Hippocampal formation (tissue), 2 donors: ENCODE measurements around the gene EME2.
"Not testable (repeated sequence)": the region's sequence is repeated elsewhere in the genome, so short reads cannot be mapped to it uniquely, and the experiment has no call there.

Experiments
- DNase-seq, 2 donors: peaks; one replicate each; lab custom pipeline; 2025; lab: John Stamatoyannopoulos, UW

Gene EME2

DNA sequence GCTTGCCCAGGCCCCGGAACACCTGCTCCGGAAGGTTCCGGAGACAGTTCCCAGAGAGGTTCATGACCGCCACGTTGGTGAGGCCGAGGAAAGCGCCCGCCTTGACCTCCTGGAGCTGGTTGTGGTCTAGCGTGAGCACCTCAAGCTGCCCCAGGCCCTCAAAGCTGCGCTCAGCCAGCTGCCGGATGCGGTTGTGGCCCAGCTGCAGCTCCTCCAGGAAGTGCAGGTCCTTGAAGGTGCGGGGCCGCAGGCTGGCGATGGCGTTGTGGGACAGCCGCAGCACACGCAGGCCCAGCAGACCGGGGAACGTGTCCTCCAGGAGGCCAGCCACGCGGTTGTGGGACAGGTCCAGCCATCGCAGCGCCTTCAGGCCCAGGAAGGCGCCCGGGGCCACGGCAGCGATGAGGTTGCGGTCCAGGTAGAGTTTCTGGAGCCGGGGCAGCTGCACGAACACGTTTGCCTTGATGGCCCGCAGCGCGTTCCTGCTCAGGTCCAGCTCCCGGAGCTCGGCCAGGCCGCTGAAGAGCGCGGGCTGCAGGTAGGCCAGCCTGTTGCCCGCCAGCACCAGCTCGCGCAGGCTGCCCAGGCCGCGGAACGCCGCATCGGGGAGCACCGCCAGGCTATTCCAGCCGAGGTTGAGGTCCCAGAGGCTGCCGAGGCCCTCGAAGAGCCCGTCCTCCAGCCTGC, 18.8 kb downstream of the EME2 start:
- no peak for DNase-seq

GRCh38 chr16:1791943-1792812, 19.6 kb downstream of the EME2 start:
- no peak for DNase-seq

- no peak for DNase-seq
These were observed 20.4 kb downstream of the EME2 start for GRCh38 chr16:1792836-1793577.

DNA sequence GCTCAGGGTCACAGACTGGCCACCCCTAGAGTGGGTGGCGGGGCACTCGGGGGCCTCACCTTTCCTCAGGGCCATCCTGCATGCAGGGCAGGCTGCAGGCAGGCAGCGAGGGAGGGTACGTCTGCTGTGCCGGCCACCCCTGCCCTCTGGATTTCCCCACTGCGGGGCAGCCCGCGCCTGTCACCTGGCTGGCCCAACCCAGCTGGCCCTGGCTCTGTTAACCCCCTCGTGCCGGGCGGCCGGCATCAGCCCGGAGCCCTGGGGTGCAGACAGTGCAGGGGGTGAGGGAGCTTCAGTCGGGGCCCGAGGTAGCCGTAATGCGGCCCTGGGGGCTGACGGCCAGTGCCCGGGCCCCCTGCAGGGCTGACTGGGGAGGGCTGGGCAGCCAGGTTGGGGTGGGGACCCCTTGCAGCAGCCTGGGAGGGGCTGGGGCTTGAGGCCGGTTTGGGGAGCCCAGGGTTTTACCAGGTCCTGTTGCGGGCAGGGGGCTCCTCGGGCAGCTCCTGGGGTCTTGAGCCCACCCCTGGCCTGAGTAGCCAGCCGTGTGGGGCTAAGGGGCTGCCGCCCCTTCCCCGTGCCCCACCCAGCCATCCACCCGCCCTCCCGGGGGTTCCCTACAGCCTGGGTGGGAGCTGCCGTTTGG, 21.1 kb downstream of the EME2 start, which contains the start of gene IGFALS:
Gene IGFALS (minus strand): TSS at position 128 of the 643 bp plus-strand sequence. CDS start 53 bp downstream, at position 75.
- DNase-seq, result no peak

GRCh38 chr16:1794221-1794871, 21.7 kb downstream of the EME2 start:
- DNase-seq, result no peak

- no peak for DNase-seq
These were observed 22.5 kb downstream of the EME2 start for GRCh38 chr16:1794908-1795666.

- not testable (repeated sequence) for DNase-seq
These were observed 26.7 kb downstream of the EME2 start for GRCh38 chr16:1799263-1799662.

- DNase-seq, result no peak
These were observed 28.1 kb downstream of the EME2 start for GRCh38 chr16:1800701-1801100.

- DNase-seq, result no peak
These were observed 35.0 kb downstream of the EME2 start for GRCh38 chr16:1807626-1808025.

DNA sequence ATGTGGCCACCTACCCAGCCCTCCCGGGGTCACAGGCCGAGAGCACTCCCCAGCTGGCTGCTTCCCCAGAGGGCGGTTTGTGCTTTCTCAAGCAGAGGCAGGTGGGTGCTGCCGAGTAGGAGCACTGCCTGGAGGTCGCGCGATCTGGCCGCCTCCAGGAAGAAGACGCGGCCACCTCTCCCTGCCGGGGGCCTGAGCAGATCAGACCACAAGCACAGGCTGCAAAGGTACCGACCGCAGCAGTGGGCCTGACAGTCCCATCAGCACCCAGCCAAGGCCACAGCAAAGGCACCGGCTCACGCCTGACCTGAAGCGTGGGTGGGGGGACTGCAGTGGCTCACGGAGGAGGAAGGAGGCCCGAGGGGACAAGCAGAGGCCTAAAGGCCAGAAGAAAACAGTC, 36.1 kb downstream of the EME2 start:
- DNase-seq, result no peak

DNA sequence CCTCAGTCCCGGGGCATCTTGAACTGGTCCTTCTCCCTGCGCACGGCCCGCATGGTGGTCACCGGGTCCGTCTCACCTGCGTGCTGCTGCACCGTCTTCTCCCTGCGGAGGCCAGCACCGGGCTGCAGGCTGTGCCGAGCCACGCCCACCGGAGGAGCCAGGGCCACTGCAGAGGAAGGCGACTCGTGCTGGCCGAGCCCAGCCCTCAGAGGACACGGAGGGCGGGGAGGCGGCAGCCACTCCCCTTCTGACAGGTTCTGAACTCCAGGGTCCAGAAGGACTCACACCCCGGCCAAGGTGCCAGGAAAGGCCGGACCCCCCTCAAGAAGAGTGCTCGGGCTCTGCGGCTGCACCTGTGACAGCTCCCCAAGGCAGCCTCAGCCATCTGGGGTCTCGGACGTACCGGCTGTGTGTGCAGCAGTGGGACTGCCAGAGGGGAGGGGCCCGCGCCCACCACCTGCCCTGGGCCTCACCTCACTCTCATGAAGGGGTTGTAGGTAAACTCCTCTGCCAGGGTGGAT, 36.7 kb downstream of the EME2 start:
- DNase-seq, result no peak

DNA sequence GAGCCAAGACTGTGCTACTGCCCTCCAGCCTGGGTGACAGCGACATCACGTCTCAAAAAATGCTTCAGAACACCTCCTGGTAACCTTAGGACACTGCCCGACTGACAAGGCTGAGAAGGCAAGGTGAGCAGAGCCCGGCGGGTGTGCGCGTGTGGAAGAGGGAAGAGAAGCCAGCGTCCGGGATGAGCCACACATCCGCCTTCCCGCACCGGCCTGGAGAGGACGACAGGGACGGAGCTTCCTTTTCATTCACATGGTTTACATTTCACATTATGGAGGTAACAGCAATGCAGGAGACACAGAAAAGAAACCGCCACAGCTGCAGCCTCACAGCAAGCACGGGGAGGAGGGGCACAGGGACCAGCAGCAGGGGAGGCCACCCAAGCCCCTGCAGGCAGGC, 37.5 kb downstream of the EME2 start:
- no peak for DNase-seq

GRCh38 chr16:1810536-1810935, 37.9 kb downstream of the EME2 start:
- no peak for DNase-seq

- DNase-seq, result peak; percentile 14 to 38
These were observed 40.1 kb downstream of the EME2 start for GRCh38 chr16:1812732-1813163.

- no peak for DNase-seq
These were observed 42.9 kb downstream of the EME2 start for GRCh38 chr16:1815461-1815860.

DNA sequence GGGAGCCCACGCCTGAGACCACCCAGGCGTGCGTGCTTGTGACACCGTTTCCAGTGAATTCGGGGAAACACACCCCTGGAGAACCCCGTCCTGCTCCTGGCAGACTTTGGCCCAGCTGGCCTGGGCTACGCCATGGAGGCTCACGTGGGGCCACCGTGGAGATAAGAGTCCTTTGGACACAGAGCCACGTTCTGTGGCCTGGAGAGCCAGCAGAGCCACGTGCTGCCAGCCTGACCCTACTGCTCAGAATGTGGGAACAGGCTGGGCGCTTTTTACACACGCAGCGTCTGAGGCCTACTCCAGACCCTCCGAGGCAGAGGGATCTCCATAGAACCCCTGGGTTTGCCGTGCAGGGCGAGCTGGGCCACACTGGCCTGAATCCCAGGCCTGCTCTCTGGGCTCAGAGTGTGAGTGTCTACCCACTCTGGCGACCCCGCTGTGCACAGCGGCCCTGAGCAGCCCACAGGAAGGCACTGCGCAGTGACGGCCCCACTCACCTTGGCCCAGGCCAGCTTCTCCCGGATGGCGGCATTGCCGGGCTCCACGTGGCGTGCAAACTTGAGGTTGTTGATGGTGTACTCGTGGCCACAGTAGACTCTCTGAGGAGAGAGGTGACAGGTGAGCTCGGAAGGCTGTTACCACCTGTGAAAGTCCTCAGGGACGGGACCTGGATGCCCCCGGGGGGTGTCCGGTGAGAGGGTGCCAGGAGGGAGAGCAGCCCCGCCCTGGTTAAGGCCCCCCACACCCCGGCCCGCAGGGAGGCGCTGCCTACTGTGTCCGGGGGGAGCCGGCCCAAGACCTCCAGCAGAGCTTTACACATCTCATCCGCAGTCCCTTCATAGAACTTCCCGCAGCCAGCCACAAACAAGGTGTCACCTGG, 44.0 kb downstream of the EME2 start:
- DNase-seq, result no peak

DNA sequence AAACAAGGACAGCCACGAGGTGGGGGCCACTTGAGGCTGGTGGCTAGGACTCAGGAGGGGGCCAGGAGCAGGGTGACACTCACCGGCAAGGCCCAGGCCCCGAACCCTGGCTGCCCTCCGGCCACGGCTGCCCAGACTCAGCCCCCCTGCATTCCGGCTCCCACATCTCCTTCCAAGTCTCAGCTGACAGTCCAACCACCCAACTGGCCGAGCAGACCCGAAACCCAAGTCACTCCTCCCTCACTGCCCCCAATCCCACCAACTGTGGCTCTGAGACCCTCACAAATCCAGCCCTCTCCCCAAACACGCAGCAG, 44.6 kb downstream of the EME2 start:
- no peak for DNase-seq

DNA sequence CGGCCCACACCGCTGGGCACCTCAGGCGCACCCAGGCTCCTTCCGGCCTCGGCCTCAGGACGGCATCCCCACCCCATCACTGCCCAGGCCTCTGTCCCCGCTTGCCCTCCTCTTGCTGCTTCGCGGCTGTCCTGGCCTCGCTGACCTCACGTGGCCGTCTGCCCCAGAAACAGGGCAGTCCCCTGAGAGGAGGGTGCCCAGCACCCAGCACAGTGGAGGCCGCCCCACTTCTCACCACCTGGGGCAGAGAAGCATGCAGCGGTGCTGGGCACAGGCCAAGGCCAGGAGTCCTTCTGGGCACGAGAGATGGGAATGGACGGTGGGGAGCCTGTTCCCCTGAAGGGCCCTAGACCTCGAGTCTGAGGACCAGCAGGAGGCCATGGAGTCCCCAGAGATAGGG, 45.1 kb downstream of the EME2 start:
- DNase-seq, result no peak

GRCh38 chr16:1818204-1818872, 45.7 kb downstream of the EME2 start:
- no peak for DNase-seq
